ENCODE measurements around the gene CD38. TPM values are rescaled to one million over a fixed set of nuclear protein-coding genes. Genes with fewer than 3 reads are reported as not detected.

Gene CD38
- polyA plus RNA-seq, 2 of the 4 experiments (the other 2 are of a cell fraction): 7.8 to 12.4 TPM

DNA sequence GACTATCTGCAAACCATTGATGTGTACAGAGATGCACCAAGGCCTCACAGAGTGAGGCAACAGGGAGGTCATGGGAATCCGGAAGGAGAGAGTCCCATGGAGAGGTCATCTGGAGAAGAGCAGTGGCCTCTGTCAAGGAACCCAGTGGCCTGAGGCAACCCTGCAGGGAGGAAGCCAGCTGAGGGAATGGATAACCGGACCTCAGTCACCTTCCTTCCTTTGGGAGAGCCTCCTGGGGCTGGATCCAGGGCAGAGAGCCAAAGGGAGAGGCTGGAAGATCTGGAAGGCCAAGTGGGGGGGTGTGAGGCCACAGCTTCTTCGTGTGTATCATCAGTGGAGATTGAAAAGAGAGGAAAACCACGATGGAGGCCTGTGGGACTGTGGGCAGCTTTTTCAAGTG lies 24.3 kb upstream of the CD38 start:
- ATAC-seq: no peak
- no peak for DNase-seq (ENCODE audit: low read depth in 1 of 2, low spot score in 1 of 2)
- no peak overlapping the region for H3K4me3 ChIP-seq
- no peaks in the 10 kb centered on the region for H3K9me3 ChIP-seq
- WGBS (ENCODE audit: missing lambda C conversion rate): 37% methylated on average over 4 of the region's 4 CpGs
- TF ChIP-seq, protein P1, sequence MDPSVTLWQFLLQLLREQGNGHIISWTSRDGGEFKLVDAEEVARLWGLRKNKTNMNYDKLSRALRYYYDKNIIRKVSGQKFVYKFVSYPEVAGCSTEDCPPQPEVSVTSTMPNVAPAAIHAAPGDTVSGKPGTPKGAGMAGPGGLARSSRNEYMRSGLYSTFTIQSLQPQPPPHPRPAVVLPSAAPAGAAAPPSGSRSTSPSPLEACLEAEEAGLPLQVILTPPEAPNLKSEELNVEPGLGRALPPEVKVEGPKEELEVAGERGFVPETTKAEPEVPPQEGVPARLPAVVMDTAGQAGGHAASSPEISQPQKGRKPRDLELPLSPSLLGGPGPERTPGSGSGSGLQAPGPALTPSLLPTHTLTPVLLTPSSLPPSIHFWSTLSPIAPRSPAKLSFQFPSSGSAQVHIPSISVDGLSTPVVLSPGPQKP (IDR thresholded peaks at IDR 0.05; ENCODE audit: low read depth, low read length): no peak
- TF ChIP-seq CBX8 (IDR thresholded peaks at IDR 0.05) (no peak), KDM1A (IDR thresholded peaks at IDR 0.05; ENCODE audit: low read depth) (no peak), HOXB13 (CRISPR knock-in tag; IDR thresholded peaks at IDR 0.05; ENCODE audit: low read depth) (no peak), JUN (IDR thresholded peaks at IDR 0.05) (no peak), NFE2L2 (conservative IDR thresholded peaks at IDR 0.05; ENCODE audit: low read length) (no peak), EHMT2 (IDR thresholded peaks at IDR 0.05; ENCODE audit: low read depth) (no peak), SREBF2 (IDR thresholded peaks at IDR 0.05) (no peak), RARB (CRISPR knock-in tag; IDR thresholded peaks at IDR 0.05) (no peak), PHF8 (IDR thresholded peaks at IDR 0.05; ENCODE audit: borderline replicate concordance, low read depth) (no peak), RCOR1 (IDR thresholded peaks at IDR 0.05; ENCODE audit: low read depth, low read length) (no peak)
- TF ChIP-seq, protein P2, sequence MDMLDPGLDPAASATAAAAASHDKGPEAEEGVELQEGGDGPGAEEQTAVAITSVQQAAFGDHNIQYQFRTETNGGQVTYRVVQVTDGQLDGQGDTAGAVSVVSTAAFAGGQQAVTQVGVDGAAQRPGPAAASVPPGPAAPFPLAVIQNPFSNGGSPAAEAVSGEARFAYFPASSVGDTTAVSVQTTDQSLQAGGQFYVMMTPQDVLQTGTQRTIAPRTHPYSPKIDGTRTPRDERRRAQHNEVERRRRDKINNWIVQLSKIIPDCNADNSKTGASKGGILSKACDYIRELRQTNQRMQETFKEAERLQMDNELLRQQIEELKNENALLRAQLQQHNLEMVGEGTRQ (IDR thresholded peaks at IDR 0.05): no peak
- ChIA-PET CTCF (no interaction called here), POLR2A (no interaction called here)
- no peak overlapping the region for H3K27ac ChIP-seq
- no peak overlapping the region for H3K4me2 ChIP-seq
- FAIRE-seq: no peak
- H3K4me1 ChIP-seq: no peaks in the 10 kb centered on the region

DNA sequence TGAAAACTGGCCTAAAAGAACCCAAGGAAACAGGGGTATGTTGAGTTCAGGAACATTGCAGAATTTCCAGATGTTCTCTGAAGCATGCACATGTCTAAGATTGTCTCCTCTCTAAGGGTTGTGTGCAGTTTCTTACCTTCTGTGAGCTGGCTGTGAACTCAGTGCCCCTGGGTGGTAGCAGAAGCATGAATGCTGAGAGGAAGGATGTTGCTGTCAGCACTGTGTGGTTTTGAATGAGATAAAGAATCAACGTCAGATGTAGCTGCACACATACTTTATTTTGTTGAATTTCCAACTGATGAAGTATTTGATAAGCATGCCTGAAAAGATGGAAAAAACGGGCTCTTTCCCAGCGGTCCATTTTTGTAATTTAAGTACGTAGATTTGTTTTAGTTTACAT lies 23.8 kb upstream of the CD38 start:
- Histone ChIP-seq H3K4me3 (no peak overlapping the region), H3K9me3 (no peaks in the 10 kb centered on the region), H3K27ac (no peak overlapping the region), H3K4me1 (no peaks in the 10 kb centered on the region), H3K4me2 (no peak overlapping the region)
- ATAC-seq: no peak
- POLR2A ChIA-PET: no interaction called here
- WGBS (ENCODE audit: missing lambda C conversion rate): 86% methylated on average over 4 of the region's 4 CpGs
- FAIRE-seq: no peak
- no peak for DNase-seq (ENCODE audit: low read depth in 1 of 2, low spot score in 1 of 2)
- CTCF ChIA-PET: no interaction called here
- TF ChIP-seq CHD2 (IDR thresholded peaks at IDR 0.05; ENCODE audit: low read length, partially characterized antibody) (no peak), SREBF2 (IDR thresholded peaks at IDR 0.05) (no peak), ZNF302 (CRISPR knock-in tag; IDR thresholded peaks at IDR 0.05) (no peak), GATA3 (IDR thresholded peaks at IDR 0.05; ENCODE audit: borderline replicate concordance) (no peak), JUNB (IDR thresholded peaks at IDR 0.05) (no peak), EP300 (IDR thresholded peaks at IDR 0.05) (no peak), KDM5A (IDR thresholded peaks at IDR 0.05) (no peak), JUN (IDR thresholded peaks at IDR 0.05) (no peak), CBX8 (IDR thresholded peaks at IDR 0.05) (no peak), PHF8 (IDR thresholded peaks at IDR 0.05; ENCODE audit: borderline replicate concordance, low read depth) (no peak), TP53 (CRISPR knock-in tag; IDR thresholded peaks at IDR 0.05) (no peak), CEBPB (IDR thresholded peaks at IDR 0.05) (no peak), EHMT2 (IDR thresholded peaks at IDR 0.05; ENCODE audit: low read depth) (no peak), ZC3H11A (IDR thresholded peaks at IDR 0.05) (no peak), EHF (CRISPR knock-in tag; IDR thresholded peaks at IDR 0.05) (no peak), FOSL2 (IDR thresholded peaks at IDR 0.05) (no peak), FOSL2 (CRISPR knock-in tag; IDR thresholded peaks at IDR 0.05) (no peak)
- TF ChIP-seq, protein P1 (IDR thresholded peaks at IDR 0.05; ENCODE audit: low read depth, low read length): no peak
